HG03457 (cell line): ENCODE results near the gene TAGLN2.

Experiments
- ATAC-seq: cut with Tn5 transposase; IDR thresholded peaks from one replicate; pipeline ENCODE4 v1.9.1; 2021; ENCODE audit warnings: moderate number of reproducible peaks; ENCODE audit not compliant: unreplicated experiment

TAGLN2 gene

DNA sequence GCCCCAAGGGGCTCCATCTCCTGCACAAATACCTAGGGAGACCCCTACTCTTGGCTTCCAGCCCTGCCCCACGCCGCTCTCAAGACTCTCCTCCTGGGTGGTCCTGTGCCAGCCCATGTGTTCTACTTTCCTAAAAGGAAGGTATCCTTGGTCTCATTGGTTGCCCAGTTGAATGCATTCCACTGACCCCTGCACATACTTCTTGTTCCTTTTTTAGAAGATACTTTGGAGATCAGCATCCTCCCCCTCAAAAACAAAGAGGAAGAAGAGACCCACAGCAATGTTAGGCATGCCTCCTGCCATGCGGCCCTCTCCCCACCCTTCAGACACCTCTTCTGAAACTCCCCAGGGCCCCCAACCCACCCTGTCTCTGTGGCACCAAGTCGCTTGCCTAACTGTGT is 24.7 kb upstream of the TAGLN2 start:
- ATAC-seq: no peak

DNA sequence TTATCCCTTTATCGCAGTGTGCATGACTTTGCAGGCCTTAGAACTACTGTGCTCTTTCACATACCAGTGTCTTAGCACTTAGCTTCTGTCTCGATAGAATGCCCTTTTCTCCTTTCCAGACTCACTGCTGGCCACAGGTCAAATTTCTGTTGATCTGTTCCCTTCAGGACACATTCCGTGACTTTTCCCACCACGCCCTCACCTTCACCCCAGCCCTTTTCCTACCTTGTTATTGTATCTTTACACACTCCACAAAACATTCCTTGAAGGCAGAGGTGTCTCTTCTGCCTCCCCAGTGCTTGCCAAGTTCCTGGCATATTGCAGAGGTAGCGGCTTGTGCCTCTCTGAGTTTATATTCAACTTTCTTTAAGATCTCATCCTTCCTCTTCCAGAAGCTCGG is 23.8 kb upstream of the TAGLN2 start:
- no peak for ATAC-seq

DNA sequence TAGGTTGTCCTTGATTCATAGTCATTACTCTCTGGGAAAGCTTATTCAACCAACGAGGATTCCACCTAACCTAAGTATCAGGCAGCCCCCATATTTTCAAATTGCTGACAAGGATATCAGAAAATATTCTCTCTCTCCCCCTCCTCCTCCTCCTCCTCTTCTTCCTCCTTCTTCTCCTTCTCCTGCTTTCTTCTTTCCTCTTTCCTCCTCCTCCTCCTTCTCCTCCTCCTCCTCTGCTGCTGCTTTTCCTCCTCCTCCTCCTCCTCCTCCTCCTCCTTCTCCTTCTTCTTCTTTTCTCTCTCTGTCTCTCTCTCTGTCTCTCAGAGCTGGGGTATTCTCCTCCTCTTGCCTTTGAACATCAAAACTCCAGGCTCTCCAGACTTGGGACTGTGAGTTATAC is 22.6 kb upstream of the TAGLN2 start:
- no peak for ATAC-seq

DNA sequence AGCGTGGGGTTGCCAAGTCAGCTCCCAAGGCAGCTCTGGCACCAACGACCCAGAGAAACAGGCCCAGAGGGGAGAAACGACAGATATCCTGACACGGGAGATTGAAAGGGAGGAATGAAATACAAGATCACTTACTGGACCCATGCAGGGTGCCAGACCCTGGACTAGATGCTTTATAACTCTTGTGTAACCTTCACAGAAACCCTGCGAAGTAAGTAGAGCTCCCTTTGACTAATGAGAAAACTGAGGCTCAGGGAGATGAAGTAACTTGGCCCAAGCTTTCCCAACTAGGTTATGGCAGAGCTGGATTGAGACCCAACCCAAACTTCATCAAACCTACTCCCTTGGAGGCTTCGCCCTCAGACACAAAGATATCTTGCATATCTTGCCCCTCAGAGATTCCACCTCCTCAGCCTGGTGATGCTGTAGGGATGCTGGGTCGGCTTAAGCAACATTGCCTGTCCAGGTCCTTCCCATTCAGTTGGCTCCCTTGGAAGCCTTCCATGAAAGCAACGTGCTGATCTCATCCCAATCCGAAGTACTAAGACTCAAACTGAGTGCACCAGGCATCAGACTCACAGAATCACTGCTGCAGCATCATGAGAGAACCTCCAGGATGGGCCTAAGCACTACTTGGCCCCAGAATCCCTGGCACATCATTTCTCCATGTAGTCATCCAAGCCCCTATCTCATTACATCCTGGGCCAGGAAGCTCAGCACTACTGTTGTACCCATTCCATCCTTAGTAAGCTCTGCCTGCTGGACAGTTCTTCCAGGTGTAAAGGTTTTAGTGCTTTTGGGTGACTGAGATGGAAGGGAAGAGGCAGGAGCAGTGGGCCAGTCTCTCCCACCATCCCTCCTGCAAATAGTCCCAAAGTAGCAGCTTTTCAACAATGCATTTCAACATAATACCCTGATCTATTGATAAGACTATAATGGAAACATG is 21.2 kb upstream of the TAGLN2 start:
- no peak for ATAC-seq

DNA sequence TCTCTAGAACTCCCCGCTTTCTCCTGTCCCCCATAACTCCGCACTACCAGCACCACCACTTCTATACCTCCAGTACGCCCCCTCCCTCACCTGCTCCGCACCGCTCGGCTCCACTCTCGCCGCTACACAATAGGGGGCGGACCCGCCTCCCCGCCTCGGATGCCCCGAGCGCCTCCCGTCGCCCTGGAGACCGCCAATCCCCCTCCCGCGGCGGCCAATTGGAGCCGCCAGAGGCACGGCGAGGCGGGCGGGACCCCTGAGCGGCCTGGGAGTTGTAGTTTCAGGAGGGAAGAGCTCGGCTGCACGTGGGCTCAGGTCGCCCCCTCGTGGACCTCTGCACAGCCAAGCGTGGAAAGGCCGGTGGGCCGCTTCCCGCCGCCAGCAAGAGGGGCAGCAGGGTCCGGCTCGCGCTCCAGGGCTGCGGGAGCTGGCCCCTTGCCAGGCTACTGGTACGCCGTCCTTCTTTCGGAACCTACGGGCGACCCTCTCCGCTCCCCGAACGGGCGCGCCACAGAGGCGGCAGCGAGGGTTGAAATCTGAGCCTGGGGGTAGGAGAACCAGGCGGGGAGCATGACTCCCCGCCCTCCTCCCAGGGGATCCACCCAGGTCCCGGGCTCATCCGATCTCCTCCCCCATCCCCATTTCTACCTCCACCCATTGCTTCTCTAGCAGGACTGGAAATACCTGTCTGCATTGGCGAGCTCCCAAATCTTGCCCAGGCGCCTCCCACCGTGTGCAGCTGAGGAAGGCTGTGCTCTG is 20.4 kb upstream of the TAGLN2 start, which contains the start of gene IGSF9:
Gene IGSF9 (minus strand): TSS at position 131 of the 759 bp plus-strand sequence. CDS start 2,159 bp downstream, outside the sequence.
- no peak for ATAC-seq

DNA sequence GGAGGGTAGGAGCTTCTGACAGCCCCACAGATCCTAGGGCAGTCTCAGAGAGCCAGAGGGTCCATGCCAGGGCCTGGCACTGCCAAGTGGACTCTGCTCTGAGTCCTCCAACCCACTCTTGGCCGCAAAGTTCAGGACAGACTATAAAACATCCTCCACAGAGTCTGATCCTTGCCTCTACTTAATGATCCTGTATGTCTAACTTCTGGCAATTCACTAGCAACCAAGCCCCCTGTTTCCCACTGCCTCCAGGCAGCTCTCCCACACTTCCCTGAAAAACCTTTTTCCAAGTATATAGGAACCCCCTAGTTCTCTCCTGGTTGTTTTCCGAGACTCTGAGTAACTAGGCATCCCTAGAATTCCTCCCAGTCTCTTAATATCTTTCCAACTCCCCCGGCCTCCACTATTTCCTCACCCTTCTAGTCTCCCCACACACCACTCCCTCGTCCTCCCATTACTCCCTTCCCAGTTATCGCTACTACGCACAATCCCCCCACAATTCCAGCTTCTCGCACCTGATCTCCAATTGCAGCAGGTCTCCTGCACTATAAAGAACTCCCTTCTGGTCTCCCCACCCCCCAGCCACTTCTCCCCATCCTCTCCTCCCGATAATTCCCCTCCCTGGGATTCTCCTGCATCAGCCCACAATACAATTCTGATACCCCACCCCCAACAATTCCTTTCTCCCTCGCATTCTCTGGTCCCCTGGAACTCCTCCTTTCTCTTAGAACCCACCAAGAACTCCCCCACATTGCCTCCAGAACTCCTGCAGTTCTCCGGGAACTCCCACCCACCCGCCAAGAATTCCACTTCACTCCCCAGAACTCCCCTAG is 19.5 kb upstream of the TAGLN2 start:
- no peak for ATAC-seq

DNA sequence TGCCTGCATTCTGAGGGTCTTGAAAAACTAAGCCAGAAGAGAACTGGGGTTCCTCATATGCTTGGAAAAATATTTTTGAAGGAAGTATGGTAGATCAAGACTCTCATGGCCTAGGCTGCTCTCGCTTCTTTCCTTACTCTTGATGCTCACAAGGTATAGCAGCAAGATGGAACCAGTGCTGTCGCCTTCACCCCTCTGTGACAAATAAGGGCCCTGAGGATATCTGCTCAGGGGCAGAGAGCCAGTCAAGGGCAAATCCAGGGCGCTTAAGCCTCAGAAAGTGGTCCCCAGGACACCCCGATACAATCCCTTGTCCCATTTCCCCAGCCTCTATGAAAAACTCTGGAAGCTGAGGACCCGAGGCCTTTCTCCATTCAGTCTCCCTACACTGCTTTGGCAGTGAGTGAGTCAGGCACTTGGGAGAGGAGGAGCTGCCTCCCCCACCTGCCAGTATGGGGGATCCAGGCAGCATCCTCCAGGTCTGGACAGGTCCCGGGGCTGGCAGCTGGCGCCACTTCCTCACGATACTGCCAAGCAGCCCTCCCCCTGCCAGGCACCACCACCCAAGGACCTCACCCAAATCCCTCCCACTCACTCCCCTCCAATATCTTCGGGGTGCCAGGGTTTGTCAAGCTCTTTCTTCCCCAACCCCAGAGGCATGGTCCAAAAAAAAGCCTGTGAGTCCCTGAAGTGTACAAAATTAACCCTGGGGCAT is 18.8 kb upstream of the TAGLN2 start:
- ATAC-seq: no peak

DNA sequence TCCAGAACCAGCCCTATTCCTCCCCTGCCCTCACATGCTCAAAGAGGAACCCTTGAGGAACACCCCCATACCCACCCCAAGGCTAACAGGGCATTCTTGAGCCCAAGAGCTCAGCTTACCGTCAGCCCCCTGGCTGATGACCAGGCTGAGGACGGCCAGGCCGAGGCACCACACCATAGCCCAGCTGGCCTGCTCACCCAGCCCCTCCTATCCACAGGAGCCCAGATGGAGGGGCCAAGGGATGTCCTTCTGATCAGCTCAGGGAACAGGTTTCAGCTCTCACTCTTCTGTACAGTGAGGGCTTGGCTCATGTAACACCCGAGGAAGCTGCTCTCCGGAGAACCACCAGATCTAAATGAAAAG is 18.0 kb upstream of the TAGLN2 start:
- ATAC-seq: no peak

DNA sequence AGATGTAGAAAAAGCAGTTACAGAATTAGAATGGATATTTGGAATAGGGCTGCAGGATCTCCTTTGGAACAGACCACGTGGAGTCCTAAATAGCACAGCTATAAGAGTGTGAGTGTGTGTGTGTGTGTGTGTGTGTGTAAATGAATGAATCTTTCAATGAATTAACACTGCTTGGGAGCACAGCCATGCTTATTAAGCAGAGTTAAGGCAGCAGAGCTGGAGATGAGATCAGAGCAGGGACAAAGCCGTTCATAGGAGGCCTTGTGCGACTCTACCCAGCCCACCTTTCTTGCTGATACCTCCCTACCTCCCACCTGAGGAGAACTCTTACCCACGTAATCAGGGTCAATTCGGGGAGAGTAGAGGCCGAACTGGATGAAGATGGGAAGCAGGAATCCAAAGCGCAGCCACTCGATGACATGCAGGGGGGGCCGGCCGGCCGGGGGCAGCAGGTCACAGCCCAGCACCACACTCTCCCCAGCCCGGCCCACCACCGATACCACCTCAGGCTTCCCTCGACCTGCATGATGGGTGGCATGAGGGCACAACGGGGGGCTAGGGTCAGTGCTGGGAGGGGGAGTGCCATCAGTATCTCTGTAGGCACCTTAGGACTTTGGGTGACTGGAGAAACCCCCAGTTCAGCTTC is 17.4 kb upstream of the TAGLN2 start:
- ATAC-seq: no peak

DNA sequence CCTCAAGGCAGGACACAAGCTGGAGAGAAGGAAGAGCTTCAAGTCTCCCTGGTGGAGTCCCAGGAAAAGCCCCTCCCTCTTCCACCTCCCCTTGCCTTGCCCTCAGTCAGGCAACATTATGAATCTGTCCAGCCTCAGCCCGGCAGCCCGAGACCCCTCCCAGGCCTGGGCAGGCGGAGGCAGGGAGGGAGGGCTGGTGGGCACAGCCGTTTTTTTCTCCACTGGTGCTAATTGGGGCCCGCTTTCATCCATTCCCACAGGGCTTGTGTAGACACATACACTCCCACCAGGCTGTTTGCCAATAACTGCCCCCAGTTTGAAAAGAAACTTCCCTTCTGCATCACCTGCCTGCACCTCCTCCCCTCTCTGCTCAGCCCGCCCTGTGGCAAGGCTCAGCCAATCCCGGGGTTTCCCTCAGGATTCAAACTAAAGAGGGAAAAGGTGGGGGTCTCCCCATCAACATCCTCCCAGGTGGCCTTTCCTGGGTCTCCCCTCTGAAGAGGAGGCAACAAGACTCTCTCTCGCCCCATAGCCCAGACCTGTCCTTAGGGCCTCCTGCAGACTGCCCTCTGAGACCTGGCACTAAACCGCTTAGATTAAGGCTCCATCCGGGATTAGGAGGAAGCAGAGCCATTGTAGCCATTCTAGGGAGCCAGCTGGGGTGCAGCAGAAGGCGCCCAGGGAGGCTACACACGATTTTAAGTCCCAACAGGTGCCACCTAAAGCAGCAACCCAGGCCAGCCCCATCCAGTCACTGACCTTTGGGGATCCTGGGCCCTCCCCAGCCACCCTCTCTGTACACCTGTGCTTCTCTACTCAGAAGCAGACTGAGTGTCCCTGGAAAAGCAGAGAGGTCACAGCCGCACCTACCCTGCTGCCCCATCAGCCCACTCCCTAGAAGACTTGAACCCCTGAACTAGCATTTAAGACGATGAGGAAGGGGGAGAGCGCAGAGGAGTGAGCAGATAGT is 16.6 kb upstream of the TAGLN2 start:
- no peak for ATAC-seq

DNA sequence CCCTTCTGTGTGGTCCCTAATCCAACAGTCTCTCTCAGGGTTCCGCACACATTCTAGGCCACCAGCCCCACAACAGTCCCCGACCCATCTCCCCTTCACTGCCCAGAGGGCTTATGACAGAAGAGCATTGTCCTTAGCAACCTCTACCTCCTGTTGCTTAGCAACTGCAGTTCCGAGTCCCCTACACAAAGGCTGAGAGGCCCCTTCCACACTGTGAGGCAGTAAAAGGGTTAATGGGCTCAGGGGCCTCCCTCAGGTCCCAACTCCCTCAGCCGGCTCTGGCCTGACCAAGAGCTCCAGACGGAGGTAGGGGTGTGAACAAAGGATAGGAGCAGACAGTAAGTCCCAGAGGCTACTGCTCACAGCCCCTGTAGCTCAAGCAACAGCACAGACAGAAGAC is 15.8 kb upstream of the TAGLN2 start:
- no peak for ATAC-seq

DNA sequence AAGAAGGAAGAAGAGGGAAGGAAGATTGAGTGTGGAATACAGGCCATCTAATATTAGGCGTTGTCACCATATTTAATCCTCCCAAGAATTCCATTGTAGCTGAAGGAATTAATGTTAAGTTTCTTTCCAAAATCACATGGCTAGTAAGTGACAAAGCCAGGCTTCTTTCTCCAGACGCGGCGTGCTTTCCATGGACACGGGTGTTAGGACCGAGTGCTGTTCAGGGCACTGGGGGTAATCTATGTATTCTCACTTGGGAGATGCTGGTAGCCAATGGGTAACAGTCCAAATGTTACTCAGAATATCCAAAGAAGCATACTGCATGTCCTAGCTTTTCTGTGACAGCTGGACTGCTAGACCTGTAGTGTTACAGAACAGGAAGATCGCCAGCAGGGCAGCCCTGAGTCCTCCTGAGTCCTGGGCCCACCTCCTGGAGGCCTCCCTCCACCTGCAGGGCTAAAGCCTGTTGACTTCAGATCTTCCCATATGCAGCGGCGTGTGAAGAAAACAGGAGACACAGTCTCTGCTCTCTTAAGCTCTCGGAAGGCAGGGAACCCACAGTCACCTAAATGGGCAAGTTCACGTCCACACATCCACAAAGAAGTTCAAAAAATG is 14.8 kb upstream of the TAGLN2 start:
- ATAC-seq: no peak

DNA sequence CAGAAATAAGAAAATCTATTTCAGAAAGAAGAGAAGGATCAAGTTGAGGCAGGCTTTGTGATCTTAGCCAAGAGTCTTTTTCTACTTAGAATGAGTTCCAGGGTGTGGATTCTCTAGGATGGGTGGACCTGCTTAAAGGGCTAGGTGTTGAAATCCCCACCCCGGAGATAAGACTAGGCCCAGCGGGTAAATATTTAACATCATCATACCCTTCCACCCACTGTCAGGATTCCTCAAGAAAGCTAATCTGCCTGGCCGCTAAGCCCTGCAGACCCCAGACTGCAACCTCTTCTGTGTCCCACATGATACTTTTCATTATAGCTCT is 14.3 kb upstream of the TAGLN2 start:
- ATAC-seq: no peak

DNA sequence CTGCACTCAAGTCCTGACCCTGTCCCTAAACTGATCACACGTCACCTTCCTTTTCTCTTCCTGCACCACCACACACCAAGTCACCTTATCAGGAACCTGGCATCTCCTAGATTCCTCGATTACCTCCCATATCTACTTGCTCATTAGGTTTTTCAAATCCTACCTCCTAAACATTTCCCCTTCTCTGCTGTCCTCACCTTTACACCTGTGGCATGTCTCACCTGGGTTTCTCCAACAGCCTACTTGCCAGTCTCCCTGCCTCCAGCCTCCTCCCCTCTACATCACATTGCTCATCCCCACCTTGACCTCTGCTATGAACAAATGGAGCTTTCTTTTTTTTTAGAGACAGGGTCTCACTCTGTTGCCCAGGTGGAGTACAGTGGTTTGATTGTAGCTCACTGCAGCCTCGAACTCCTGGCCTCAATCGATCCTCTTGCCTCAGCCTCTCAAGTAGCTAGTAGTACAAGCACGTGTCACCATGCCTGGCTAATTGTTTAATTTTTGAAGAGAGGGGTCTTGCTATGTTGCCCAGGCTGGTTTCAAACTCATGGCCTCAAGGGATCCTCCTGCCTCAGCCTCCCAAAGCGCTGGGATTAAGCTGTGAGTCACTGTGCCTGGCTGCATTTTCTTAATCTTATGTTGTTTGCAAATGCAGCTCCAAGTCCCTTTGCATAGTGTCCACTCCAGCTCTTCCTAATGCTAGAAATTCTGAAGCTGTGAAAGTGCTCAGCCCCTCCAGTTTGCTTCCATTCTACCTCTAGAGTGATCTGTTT is 13.8 kb upstream of the TAGLN2 start:
- no peak for ATAC-seq

DNA sequence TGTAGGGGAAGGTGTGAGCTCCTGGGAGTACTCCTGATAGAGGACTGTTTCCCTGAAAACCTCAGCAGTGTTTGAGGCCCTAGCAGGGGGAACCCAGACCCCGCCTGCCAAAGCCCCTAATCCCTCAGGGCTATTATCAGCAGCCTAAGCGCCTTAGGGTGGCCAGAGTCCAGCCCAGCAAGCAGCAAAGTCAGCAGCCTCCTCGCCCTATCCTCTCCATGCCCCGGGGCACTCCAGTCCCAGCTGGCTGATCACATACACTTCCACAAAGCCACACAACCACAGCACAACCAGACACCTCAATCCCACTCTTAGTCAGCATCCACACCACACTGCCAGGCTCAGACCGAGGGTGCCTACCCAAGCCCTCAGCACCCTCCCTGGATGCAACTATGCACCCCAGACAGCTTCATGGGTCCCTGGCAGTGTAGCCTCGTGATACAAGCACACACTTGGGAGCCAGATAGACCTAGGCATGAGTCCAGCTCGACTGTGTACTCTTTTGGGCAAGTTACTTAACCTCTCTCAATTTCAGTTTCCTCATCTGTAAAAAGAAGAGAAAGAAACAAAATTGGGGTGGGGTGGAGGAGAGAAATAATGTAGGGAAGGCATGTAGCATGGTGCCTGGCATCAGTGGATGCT is 13.0 kb upstream of the TAGLN2 start:
- no peak for ATAC-seq

DNA sequence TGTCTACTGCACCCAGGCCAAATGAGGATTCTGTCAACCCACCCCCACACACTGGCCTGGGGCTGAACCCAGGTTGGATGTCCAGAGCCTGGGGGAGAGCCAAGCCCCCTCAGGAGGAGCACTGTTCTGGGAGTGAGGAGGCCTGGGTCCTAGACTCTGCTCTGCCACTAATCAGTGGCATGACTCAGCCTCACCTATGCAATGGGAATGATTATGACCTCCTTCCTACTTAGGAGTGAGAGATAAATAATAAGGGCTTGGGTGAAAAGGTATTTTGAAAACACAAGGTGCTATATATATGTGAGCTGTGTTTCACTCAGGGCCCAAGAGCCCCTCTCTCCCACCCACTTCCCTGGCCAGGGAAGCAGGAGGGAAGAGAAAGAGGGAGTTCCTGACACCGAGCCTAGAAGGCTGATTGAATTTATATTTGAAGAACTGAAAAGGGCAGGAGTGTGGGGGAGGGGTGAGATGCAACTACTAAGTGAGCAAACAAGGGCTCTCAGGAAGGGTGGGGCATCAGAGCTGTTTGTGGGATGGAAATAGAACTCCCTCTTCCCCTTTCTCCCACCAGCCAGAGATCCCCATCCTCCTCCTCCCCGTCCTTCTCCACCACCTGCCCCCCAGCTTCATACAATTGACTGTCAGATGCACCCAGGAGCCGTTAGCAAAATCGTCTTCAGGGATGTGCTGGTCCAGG is 11.9 kb upstream of the TAGLN2 start:
- ATAC-seq: no peak
